GM18867 (cell line): ENCODE data around the gene C1QA.
"Not testable (repeated sequence)": the region's sequence is repeated elsewhere in the genome, so short reads cannot be mapped to it uniquely, and the experiment has no call there.

Source experiments
- ATAC-seq: cut with Tn5 transposase; IDR thresholded peaks from one replicate; pipeline ENCODE4 v1.9.1; 2021; ENCODE audit warnings: mild to moderate bottlenecking, moderate library complexity; ENCODE audit not compliant: unreplicated experiment

The C1QA gene

DNA sequence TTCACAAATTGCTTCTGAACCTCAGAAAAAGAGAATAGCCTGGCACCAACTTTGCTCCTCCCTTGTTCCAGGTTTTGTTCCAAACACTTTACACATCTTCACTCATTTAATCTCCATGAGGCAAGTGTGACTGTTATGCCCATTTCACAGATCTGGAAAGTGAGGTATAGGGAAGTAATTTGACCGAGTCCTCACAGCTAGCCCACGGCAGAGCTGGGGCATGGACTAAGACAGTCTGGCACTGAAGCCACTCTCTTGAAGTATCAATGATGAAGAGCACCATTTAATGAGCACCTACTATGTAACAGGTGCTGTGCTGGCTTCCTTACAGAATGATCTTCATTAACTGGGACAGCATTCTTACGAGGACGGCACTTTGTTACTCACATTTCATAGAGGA, 35.6 kb downstream of the C1QA start:
- no peak for ATAC-seq

DNA sequence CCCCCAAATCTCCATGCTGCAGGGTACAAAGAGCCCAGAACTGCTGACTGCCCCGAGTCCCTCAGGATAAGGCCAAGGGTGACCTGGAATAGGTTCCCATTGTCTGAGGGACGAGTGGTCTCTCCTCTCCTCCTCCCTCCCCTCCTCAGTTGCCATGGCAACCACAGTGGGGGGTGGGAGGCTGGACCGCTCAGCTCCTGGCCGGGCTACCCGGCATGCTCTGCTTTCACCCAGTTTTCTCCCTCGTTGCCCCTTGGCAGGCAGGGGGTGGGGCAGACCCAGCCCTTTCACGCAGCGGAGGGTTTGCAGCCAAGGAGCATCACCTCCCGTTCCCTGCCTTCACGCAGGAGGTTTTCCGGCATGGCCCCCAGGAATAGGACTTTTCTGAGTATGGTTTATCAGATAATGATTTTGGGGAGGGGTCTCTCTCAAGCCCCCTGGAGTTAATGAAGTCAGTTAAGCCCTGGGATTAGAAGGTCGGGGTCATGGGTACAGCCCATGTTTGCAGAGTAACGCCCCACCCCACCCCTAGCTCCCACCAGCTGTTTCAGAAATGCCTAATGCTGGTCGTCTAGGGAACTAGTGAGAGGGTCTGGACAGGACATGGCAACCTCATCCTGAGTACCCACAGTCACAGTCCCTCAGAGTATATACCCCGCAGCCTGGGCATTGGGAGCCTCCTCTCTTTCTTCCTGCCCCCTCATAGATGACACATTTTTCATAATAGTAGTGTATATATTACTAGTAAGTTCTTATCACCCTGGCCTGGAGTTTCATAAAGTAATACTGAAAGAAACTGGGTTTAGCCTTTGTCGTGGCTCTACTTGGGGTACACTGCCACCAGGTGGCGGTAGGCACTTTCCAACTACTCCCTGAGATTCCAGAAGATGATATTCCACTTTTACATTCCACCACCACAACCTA, 37.3 kb downstream of the C1QA start:
- ATAC-seq: no peak

DNA sequence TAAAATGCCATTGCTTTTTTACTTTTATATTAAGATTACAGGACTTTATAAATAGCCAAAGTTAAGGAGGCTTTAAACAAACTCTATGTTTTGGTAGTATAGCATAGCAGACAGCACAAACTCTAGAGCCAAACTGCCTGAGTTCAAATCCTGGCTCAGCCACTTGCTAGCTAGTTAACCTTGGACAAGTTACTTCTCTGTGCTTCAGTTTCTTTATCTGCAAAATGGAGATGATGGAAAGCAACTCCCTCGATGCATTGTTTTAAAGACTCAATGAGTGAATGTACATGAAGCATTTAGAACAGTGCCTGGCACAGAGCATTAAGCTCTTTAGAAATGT, 38.0 kb downstream of the C1QA start:
- ATAC-seq: no peak

DNA sequence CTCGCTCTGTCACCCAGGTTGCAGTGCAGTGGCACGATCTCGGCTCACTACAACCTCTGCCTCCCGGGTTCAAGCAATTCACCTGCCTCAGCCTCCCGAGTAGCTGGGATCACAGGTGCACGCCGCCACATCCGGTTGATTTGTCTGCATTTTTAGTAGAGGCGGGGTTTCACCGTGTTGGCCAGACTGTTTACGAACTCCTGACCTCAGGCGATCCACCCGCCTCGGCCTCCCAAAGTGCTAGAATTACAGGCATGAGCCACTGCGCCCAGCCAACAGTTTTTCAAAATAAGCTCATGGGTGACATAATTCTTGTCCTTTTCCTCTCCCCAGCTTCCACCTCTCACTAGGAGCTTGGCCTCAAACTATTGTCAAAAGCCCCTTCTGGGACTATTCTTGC, 39.7 kb downstream of the C1QA start:
- ATAC-seq: not testable (repeated sequence)

DNA sequence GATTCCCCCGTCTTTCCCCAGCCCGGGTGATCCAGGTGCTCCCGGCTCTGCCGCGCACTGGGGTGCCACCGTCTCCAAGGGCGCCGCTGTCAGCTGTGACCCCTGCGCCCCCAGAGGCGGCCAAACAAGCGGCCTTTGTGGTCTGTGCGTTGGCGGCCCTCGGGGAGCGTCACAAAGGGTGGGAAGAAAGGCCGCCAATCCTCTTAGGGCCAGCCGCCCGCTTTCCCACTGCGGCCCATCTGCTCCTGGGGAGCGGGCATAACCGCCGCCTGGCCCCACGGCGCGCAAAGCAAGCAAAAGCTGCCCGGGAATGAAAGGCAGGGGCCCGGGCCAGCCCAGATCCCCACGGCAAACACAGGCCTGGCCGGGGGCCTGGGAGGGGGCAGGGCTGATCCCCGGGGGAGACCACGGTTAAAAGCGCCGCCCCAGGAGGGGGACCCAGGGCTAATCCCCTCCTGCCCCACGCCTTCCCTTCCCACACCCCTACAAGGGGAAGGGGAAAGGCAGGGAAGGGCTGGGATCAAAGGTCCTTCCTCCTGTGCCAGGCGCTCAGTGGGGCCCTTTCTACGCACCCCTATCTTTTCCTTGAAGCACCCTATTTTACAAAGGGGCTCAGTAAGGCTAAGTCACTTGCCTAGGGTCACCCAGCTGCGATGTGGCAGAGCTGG, 40.6 kb downstream of the C1QA start:
- ATAC-seq: no peak

DNA sequence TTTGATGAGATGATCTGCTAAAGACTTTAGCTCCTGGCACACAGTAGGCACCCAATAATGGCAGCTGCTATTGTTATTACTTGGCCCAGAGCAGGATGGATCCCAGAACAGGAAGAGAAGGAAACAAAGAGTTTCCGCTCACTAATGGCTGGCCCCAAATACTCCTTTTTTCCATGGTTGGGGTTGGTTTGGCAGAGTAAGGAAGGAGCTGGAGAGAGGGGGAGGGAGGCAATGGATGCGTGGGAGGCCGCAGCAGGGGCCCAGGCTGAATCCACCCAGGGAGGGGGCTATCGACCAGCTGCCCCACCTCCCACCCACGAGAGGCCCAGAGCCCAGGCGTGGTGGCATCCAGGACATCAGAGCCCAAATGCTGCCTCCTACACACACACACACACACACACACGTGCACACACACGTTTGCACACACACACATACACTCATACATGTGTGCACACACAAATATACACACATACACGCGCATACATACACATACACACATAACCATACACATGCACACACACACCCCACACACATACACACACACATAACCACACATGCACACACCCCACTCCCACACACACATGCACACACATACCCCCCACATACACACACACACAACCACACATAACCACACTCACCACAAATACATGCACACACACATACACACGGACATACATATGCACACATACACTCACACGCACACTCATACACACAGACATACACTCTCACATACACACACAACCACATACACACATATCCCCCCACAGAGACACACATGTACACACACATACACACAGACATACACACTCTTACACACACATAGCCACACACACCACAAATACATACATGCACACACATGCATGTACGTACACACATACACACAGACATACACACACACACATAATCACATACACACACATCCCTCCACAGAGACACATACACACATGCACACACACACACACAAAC, 41.8 kb downstream of the C1QA start:
- no peak for ATAC-seq

DNA sequence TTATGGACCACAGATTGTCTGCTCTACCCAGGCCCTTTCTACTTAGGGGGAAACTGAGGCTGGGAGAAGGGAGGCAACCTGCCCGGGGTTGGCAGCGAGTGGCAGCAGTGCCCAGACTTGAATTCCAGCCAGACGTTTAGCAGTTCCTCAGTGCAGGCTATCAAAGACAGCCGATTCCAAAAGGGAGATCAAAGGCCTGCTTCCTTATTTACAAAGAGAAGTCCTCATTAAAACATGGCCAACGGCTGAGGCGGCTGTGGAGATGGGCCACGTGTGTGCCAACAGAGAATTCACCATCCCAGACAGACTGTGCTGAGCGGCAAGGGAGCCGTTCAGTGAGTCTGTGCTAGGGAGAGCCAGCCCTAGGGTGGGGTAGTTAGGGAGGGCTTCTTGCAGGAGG, 44.3 kb downstream of the C1QA start:
- no peak for ATAC-seq

DNA sequence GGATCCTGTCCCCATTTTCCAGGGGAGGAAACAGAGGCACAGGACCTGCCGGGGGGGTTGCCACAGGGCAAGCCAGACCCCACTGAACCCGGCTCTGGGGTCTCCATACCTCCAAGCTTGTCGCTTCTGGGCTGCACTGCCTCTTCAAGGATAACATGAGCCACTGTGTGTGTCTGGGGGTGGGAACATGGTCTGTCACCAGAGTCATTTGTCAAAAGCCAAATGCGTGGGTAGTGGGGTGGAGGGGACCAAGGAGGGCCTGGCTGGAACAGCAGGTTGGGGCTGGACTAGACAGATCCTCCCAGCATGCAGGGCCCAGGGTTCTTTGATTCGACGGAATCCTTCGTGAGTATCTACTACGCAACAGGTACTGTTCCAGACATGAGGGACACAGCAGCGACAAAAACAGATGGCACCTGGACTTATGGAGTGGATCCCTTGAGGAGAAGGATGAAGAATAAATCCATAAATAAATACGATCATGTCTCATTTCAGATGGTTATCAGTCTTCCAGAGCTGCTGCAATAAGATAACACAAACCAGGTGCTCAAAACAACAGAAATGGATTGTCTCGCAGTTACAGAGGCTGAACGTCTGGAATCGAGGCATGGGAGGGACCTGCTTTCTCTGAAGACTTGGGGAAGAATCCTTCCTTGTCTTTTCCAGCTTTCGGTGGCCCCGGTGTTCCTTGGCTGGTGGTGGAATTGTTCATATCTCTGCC, 45.3 kb downstream of the C1QA start:
- no peak for ATAC-seq

DNA sequence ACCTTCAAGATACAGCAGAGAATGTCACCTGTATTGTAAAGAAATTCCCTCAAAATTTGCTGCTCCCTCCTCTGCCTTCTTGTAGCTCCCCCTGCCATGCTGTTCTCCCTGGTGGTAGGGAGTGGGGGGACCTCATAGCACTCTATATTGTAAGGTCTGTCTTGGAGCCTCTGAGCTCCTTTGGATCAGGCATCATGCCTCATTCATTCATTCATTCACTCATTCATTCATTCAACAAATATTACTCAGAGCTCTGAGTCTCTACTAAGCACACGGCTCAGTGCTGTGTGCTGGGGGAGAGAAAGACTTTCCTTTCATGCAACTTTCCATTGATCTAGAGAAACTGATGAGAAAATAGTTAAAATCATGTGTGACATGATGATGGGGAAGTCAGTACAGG, 47.1 kb downstream of the C1QA start:
- no peak for ATAC-seq

DNA sequence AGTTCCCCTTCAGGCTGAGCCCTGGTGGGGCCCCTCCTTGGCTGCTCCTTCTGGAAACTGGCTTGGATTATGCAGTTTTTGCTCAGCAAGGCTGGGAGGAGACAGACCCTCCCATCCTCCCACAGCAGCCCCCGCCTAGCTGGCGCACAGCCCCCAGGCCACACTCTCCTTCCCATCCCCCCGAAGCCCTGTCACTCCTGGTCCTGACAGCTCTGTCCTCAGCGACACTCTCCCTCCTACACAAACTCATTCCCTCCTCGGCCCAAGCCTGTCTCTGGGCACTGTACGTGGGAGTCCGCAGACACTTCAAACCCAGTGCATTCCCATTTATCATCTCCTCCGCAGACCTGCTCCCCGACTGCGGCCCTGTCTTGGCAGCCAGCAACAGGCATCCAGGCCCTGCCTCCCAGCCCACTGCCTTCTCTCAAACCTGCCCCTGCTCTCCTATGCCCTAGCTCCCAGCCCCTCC, 49.2 kb downstream of the C1QA start:
- ATAC-seq: no peak

DNA sequence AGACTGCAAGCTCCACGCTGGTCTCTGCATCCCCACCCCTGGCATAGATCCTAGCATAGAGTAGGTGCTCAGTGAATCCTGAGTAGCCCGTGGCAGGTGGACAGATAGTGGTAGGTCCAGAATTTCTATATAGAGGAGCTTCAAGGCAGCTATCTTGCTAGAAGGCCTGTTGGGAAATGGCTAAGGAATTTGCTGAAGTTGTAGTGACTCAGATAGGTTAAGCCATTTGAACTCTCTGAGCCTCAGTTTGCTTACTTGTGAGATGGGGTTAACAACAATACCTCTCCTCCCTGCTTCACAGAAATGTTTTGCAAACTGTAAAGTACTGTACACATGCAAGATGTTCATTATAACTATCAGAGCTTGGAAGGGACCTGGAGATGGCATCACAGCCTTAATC, 50.8 kb downstream of the C1QA start:
- no peak for ATAC-seq

DNA sequence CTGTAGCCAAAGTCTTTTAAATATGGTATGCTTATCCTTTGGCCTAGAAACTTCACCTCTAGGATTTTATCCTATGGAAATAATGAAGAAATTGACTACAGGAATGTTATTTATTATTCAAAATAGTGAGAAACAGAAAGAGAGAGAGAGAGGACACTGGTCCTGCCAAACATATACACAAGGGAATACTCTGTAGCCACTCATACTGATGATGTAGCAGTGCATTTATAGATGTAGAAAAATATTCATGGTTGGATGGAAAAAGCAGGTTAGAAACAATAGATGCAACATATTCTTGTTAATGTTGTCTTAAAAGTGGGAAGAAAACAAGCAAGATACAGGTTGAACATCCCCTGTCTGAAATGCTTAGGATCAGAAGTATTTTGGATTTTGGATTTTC, 52.0 kb downstream of the C1QA start:
- ATAC-seq: no peak
